HG02610 (cell line): ENCODE results near the gene MYADM.

Source experiments
- ATAC-seq: cut with Tn5 transposase; IDR thresholded peaks from one replicate; pipeline ENCODE4 v1.9.1; 2021; ENCODE audit warnings: mild to moderate bottlenecking, moderate library complexity; ENCODE audit not compliant: unreplicated experiment

Gene MYADM

GRCh38 chr19:53883231-53883661 is 15.6 kb downstream of the MYADM start:
- no peak for ATAC-seq

DNA sequence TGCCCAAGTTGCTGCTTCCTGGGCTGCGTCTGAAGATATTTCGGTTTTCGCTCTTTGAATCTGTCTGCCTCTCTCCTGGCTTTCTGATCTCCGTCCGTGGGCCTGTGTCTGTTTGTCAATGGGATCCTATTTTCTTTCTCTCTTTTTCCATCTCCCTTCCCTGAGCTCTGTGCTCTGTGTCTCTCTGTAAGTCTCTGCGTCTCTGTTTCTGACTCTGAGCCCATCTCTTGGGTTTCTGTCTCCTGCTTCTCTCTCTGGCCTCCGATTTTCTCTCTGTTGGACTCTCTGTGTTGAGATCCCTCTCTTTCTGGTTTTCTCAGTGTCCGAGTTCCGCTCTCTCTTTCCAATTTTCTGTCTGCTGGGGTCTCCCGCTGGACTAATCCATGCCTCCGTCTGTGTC is 16.1 kb downstream of the MYADM start:
- ATAC-seq: no peak

DNA sequence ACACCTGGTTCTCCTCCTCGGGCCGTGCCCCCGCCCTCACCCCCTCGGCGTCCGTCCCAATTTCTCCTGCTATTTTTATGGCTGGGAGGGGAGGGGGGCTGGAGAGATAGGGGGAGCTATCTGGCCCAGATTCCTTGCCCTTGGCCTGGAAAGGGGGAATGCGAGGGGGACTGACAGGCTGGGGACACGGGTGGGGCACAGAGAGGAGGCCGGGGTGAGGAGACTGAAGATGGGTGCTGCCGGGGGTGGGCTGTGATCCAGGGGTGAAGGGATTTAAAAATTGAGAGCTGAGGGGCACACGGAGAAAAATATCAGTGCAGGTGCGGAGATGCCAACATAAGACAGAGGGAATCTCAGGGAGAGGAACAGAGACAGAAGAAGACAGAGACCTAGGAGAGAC is 16.6 kb downstream of the MYADM start:
- ATAC-seq: no peak

- ATAC-seq: no peak
Observed at GRCh38 chr19:53885036-53885435, 17.4 kb downstream of the MYADM start.

- no peak for ATAC-seq
Observed at GRCh38 chr19:53892301-53892980, 24.8 kb downstream of the MYADM start.

GRCh38 chr19:53892981-53893325 is 25.3 kb downstream of the MYADM start:
- ATAC-seq: no peak

GRCh38 chr19:53894707-53895106 is 27.0 kb downstream of the MYADM start:
- ATAC-seq: no peak

DNA sequence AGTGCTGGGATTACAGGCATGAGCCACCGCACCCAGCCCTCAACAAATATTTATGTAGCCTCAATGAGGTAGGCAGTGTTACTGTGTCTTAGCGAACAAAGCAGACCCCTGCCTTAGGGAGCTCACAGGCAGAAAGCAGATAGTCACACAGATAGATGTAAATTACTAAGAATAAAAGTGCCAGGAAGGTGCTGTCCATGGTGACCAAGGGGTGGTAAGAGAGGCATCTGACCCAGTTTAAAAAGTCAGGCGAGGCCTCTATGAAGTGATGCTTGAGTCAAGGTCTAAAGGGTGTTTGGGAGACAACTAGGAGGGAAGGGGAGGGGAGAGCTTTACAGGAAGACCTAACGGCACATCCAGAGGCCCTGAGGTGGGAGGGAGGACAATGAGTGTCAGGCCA is 29.0 kb downstream of the MYADM start:
- no peak for ATAC-seq

- ATAC-seq: no peak
Observed at GRCh38 chr19:53897459-53897858, 29.8 kb downstream of the MYADM start.

- no peak for ATAC-seq
Observed at GRCh38 chr19:53898166-53898565, 30.5 kb downstream of the MYADM start.

DNA sequence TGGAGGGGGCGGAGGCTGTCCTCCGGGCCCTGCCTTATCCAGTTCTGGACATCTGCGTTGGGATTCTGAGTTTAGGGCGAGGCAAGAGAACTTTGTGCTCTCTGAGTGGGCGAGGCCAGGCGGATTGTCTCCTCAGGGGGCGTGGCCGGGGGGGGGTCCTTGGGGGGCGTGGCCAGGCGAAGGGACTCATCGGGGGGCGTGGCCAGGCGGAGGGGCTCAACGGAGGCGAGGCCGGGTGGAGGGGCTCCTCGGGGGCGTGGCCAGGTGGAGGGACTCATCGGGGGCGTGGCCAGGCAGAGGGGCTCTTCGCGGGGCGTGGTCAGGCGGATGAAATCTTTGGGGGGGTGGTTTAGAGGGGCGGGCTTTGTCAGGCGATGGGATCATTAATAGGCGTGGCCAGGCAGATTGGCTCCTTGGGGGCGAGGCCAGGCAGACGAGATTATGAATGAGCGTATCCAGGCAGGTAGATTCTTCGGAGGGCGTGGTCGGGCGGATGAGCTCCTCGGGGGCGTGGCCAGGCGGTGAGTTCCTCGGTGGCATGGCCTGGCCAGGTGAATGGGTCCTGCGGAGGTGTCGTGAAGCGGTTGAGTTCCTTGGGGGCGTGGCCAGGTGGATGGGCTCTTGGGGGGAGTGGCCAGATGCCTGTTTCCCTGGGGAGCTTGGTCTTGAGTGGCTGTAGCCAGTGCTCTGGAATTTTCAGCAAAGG is 31.1 kb downstream of the MYADM start:
- ATAC-seq: no peak

DNA sequence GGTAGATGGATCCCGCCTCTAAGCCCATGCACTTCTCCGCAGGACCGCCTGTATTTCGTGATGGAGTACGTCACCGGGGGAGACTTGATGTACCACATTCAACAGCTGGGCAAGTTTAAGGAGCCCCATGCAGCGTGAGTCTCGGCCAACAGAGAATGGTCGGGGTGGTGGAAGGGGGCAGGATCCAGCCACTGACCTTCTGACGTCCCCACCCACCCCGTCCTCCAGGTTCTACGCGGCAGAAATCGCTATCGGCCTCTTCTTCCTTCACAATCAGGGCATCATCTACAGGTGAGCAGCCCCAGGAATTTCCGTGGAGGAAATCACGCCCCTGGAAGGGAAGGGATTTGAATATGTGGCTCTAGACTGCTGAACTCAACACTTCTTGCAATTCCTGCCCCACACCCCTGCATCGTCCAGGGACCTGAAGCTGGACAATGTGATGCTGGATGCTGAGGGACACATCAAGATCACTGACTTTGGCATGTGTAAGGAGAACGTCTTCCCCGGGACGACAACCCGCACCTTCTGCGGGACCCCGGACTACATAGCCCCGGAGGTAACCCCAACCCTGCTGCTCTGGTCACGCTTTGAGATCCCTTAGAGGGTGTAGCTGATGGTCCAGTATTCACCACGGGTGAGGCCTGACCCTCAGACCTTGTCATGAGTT is 32.6 kb downstream of the MYADM start:
- no peak for ATAC-seq

DNA sequence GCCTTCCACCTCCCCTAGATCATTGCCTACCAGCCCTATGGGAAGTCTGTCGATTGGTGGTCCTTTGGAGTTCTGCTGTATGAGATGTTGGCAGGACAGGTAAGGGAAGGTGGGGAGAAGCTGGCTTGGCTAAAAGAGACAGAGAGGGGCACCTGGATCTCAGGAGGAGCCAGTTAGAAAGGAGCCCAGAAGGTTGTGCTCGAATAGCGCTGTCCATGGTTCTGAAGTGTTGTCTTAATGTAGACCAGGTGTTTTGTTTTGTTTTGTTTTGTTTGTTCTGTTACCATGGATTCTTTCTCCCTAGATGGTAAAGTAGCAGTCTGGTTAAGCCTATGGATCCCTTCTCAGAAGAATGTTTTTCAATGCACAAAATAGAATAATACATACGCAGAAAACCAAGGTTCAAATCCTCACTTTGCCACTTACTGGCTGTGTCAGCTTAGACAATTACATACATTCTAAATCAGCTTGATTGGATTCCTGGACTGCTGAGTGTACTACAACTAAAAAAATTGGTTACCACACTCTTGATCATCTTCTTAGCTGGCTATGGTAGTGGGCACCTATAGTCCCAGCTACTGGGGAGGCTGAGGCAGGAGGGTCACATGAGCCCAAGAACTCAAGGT is 35.5 kb downstream of the MYADM start:
- ATAC-seq: no peak

- no peak for ATAC-seq
Observed at GRCh38 chr19:53904909-53905308, 37.2 kb downstream of the MYADM start.

DNA sequence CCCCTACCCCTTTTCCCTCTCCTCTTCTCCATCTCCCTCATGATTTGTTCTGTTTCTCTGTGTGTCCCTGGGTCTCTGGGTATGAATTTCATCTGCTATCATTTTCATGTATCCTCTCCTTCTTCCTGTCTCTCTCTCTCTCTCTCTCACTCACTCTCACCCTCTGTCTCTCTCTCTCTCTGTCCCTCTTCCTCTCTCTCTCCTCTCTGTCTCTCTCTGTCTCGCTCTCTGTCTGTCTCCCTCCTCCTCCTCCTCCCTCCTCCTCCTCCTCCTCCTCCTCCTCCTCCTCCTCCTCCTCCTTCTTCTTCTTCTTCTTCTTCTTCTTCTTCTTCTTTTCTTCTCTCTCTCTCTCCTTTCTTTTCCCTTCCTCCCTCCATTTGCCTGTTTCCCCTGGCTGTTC is 38.1 kb downstream of the MYADM start:
- ATAC-seq: no peak

GRCh38 chr19:53906211-53907192 is 38.8 kb downstream of the MYADM start:
- no peak for ATAC-seq

GRCh38 chr19:53907193-53907581 is 39.5 kb downstream of the MYADM start:
- ATAC-seq: no peak

GRCh38 chr19:53907690-53908089 is 40.0 kb downstream of the MYADM start:
- no peak for ATAC-seq

DNA sequence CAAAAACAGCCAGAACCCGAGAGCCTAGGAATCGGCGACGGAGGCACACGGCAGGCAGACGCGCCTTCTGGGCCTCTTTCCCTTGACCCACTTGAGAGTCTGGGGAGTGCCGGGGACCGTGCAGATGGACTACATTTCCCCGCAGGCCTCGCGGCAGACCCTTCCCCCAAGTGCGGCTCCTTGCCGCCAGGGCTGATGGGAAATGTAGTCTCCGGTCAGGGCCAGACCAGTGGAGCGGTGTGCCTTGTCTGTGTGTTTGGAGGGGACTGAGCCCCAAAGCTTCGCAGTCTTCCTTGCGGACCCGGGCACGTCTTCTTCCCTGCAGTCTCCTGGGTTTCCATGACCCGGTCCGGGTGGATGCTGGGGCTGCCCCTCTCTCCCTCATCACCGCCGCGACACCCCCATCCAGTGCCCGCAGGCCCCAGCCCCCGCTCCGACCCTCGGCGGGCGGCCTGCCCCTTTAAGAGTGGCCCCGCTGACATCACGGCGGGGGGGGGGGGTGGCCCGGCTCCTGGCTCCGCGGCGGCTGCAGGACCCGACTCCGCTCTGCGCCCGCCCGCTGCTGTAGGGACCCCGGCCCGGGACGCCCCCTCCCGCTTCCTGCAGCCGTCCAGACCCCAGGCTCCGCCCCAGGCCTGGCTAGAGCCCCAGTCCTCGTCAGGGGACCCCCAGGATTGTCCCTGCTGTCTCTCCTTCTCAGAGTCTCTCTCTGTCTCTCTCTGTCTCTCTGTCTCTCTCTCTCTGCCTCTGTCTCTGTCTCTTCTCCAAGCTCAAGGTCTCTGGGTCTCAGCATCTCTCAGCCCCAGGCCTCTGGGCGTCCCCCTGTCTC is 40.6 kb downstream of the MYADM start:
- no peak for ATAC-seq

DNA sequence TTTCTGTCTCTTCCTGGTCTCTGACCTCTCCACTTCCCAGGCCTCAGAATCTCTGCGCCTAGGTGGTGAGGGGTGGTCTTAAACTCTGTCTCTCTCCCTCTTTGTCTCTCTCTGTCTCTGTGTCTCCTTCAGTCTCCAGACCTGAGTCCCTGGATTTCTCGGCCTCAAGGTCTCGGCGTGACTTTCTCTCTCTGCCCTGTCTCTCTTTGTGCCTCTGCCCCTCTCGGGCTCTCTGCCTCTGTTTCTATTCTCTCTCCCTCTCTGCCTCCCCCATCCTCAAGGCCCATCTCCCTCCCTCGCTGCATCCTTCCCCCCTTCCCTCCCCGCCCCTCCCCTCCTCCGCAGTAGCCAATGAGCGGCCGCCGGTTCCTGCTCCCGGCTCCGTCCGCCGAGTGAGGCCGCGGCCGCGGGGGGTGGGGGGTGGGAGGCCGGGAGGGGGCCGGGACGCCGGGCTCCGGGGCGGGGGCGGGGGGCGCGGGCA is 41.3 kb downstream of the MYADM start, which contains the start of gene CACNG7:
Gene CACNG7 (plus strand): TSS at position 344 of the 481 bp plus-strand sequence. CDS start 3,554 bp downstream, outside the sequence.
- ATAC-seq: no peak
